ENCODE results near the gene MXI1.

DNA sequence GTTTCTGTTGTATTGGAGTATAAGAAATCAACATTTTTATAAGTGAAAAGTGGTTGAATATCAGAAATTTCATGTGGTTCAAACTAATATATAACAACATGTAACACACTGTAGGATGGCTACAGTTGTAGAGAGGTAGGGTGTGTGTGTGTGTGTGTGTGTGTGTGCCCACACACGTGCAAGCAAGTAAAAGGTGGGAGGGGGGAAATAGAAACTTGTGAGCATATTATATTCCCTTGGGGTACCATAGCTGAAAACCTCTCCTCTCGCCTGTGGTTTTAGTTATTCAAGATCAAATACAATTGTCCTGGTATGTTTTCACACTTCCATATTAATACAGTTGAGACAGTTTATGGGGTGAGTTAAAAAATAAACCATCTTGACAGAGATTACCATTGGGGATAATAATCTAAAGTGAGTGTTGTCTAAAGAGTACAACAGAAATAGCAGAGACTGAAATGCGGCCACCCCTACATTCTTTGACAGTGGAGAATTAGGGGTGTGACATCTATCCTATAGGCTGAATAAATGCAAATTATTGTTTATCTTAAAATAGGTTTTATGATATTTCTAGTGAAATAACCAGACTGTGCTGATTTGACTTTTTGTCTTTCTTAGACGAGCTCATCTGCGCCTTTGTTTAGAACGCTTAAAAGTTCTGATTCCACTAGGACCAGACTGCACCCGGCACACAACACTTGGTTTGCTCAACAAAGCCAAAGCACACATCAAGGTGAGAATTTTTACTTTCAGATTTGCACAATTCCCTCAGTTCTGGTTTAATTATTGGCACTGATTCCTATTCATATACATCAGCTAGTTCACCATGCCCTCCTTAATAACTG is 71.4 kb downstream of the MXI1 start:
- TF ChIP-seq, protein P1, sequence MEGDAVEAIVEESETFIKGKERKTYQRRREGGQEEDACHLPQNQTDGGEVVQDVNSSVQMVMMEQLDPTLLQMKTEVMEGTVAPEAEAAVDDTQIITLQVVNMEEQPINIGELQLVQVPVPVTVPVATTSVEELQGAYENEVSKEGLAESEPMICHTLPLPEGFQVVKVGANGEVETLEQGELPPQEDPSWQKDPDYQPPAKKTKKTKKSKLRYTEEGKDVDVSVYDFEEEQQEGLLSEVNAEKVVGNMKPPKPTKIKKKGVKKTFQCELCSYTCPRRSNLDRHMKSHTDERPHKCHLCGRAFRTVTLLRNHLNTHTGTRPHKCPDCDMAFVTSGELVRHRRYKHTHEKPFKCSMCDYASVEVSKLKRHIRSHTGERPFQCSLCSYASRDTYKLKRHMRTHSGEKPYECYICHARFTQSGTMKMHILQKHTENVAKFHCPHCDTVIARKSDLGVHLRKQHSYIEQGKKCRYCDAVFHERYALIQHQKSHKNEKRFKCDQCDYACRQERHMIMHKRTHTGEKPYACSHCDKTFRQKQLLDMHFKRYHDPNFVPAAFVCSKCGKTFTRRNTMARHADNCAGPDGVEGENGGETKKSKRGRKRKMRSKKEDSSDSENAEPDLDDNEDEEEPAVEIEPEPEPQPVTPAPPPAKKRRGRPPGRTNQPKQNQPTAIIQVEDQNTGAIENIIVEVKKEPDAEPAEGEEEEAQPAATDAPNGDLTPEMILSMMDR (IDR thresholded peaks at IDR 0.05): no peak
- no peak for TF ChIP-seq CREM (CRISPR knock-in tag; IDR thresholded peaks at IDR 0.05)
- TF ChIP-seq, protein P2, sequence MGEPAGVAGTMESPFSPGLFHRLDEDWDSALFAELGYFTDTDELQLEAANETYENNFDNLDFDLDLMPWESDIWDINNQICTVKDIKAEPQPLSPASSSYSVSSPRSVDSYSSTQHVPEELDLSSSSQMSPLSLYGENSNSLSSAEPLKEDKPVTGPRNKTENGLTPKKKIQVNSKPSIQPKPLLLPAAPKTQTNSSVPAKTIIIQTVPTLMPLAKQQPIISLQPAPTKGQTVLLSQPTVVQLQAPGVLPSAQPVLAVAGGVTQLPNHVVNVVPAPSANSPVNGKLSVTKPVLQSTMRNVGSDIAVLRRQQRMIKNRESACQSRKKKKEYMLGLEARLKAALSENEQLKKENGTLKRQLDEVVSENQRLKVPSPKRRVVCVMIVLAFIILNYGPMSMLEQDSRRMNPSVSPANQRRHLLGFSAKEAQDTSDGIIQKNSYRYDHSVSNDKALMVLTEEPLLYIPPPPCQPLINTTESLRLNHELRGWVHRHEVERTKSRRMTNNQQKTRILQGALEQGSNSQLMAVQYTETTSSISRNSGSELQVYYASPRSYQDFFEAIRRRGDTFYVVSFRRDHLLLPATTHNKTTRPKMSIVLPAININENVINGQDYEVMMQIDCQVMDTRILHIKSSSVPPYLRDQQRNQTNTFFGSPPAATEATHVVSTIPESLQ (CRISPR knock-in tag; IDR thresholded peaks at IDR 0.05): no peak
- TF ChIP-seq TEAD1 (CRISPR knock-in tag; IDR thresholded peaks at IDR 0.05): no peak
- TF ChIP-seq, protein P3, sequence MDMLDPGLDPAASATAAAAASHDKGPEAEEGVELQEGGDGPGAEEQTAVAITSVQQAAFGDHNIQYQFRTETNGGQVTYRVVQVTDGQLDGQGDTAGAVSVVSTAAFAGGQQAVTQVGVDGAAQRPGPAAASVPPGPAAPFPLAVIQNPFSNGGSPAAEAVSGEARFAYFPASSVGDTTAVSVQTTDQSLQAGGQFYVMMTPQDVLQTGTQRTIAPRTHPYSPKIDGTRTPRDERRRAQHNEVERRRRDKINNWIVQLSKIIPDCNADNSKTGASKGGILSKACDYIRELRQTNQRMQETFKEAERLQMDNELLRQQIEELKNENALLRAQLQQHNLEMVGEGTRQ (CRISPR knock-in tag; IDR thresholded peaks at IDR 0.05): no peak
- no peak for TF ChIP-seq ZBTB21 (CRISPR knock-in tag; IDR thresholded peaks at IDR 0.05; ENCODE audit: borderline replicate concordance)
- no peak for TF ChIP-seq KAT7 (CRISPR knock-in tag; IDR thresholded peaks at IDR 0.05; ENCODE audit: borderline replicate concordance)
- TF ChIP-seq, protein P4, sequence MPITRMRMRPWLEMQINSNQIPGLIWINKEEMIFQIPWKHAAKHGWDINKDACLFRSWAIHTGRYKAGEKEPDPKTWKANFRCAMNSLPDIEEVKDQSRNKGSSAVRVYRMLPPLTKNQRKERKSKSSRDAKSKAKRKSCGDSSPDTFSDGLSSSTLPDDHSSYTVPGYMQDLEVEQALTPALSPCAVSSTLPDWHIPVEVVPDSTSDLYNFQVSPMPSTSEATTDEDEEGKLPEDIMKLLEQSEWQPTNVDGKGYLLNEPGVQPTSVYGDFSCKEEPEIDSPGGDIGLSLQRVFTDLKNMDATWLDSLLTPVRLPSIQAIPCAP (CRISPR knock-in tag; IDR thresholded peaks at IDR 0.05): no peak
- no peak for TF ChIP-seq FOXJ3 (CRISPR knock-in tag; IDR thresholded peaks at IDR 0.05; ENCODE audit: borderline replicate concordance)
- TF ChIP-seq, protein P5, sequence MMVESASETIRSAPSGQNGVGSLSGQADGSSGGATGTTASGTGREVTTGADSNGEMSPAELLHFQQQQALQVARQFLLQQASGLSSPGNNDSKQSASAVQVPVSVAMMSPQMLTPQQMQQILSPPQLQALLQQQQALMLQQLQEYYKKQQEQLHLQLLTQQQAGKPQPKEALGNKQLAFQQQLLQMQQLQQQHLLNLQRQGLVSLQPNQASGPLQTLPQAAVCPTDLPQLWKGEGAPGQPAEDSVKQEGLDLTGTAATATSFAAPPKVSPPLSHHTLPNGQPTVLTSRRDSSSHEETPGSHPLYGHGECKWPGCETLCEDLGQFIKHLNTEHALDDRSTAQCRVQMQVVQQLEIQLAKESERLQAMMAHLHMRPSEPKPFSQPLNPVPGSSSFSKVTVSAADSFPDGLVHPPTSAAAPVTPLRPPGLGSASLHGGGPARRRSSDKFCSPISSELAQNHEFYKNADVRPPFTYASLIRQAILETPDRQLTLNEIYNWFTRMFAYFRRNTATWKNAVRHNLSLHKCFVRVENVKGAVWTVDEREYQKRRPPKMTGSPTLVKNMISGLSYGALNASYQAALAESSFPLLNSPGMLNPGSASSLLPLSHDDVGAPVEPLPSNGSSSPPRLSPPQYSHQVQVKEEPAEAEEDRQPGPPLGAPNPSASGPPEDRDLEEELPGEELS (CRISPR knock-in tag; IDR thresholded peaks at IDR 0.05): no peak
- TF ChIP-seq, protein P6, sequence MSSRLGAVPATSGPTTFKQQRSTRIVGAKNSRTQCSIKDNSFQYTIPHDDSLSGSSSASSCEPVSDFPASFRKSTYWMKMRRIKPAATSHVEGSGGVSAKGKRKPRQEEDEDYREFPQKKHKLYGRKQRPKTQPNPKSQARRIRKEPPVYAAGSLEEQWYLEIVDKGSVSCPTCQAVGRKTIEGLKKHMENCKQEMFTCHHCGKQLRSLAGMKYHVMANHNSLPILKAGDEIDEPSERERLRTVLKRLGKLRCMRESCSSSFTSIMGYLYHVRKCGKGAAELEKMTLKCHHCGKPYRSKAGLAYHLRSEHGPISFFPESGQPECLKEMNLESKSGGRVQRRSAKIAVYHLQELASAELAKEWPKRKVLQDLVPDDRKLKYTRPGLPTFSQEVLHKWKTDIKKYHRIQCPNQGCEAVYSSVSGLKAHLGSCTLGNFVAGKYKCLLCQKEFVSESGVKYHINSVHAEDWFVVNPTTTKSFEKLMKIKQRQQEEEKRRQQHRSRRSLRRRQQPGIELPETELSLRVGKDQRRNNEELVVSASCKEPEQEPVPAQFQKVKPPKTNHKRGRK (CRISPR knock-in tag; IDR thresholded peaks at IDR 0.05; ENCODE audit: borderline replicate concordance): no peak

All from WTC11 (cell line).